ENCODE measurements around the gene HMCN2. TPM values are rescaled to one million over a fixed set of nuclear protein-coding genes. Genes with fewer than 3 reads are reported as not detected.

HMCN2 gene
- total RNA-seq, 2 experiments from 2014 or later, result not detected

DNA sequence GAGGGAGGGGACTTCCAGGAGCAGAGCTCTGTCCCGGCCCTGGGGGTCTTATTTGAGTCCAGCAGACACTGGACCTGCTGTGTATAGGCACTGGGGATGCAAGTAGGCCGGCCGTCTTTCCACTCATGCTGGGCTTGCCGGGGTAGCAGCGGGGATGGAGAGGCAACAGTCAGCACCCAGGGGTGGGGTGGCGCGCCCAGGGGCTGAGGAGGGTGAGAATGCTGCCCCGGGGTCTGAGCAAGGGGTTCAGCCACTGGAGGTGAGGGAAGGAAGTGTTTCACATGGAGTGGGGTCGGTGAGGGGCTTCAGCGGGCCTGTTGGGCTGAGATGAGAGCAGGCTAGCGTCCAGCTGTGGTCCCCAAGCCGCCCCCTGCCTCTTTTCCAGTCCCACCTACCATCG is 88.8 kb downstream of the HMCN2 start:
- no peak overlapping the region for H3K27ac ChIP-seq (ENCODE audit: low read depth, low read length, poor library complexity, severe bottlenecking)
- ChIA-PET POLR2A (interaction anchor here (1.3 kb wide), 2 partner anchors 9 to 12 kb away, joined by 3 to 4 read pairs; no protein-coding TSS in a partner anchor), CTCF (ENCODE audit: unreplicated experiment) (no interaction called here)
- no peaks in the 10 kb centered on the region for H4K20me1 ChIP-seq (ENCODE audit: insufficient read depth, low read length)
- H3K36me3 ChIP-seq (ENCODE audit: insufficient read depth, low read length), result no peaks in the 10 kb centered on the region
- no peak overlapping the region for H2AFZ ChIP-seq (ENCODE audit: low read length)
- DNase-seq (ENCODE audit: low spot score), result no peak
- TF ChIP-seq EZH2phosphoT487 (IDR thresholded peaks at IDR 0.05; ENCODE audit: borderline replicate concordance, low read depth, low read length), result no peak
- TF ChIP-seq, protein P1, sequence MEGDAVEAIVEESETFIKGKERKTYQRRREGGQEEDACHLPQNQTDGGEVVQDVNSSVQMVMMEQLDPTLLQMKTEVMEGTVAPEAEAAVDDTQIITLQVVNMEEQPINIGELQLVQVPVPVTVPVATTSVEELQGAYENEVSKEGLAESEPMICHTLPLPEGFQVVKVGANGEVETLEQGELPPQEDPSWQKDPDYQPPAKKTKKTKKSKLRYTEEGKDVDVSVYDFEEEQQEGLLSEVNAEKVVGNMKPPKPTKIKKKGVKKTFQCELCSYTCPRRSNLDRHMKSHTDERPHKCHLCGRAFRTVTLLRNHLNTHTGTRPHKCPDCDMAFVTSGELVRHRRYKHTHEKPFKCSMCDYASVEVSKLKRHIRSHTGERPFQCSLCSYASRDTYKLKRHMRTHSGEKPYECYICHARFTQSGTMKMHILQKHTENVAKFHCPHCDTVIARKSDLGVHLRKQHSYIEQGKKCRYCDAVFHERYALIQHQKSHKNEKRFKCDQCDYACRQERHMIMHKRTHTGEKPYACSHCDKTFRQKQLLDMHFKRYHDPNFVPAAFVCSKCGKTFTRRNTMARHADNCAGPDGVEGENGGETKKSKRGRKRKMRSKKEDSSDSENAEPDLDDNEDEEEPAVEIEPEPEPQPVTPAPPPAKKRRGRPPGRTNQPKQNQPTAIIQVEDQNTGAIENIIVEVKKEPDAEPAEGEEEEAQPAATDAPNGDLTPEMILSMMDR (conservative IDR thresholded peaks at IDR 0.05; ENCODE audit: low read length), result no peak
- BruUV-seq (replicated peaks), result no TSS peak
- H3K9me3 ChIP-seq (ENCODE audit: low read length), result no peaks in the 10 kb centered on the region
- no peak overlapping the region for H3K4me2 ChIP-seq (ENCODE audit: low read length)
- H3K79me2 ChIP-seq (ENCODE audit: insufficient read depth, low read depth, low read length), result no peaks in the 10 kb centered on the region
- H3K9me2 ChIP-seq (ENCODE audit: insufficient read depth, low read length), result no peaks in the 10 kb centered on the region
- H3K4me3 ChIP-seq (ENCODE audit: low read depth, low read length, poor library complexity, severe bottlenecking), result no peak overlapping the region
- intact Hi-C loops (cut with micrococcal nuclease; ENCODE audit: unreplicated experiment), result no loop called here
- no peaks in the 10 kb centered on the region for H3K4me1 ChIP-seq (ENCODE audit: insufficient read depth, low read length, poor library complexity, severe bottlenecking)

DNA sequence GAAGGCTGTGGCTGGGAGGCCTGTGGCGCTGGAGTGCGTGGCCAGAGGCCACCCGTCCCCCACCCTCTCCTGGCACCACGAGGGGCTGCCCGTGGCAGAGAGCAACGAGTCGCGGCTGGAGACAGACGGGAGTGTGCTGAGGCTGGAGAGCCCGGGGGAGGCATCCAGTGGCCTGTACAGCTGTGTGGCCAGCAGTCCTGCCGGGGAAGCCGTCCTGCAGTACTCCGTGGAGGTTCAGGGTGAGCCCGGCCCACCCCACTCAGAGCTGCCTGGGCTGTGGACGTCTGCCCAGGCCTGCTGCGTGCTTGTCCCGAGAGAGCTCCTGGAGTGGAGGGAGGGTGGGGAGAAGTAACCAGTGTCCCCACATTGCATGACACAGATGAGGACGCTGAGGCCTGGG is 89.2 kb downstream of the HMCN2 start:
- Histone ChIP-seq H3K27ac (ENCODE audit: low read depth, low read length, poor library complexity, severe bottlenecking) (no peak overlapping the region), H3K9me2 (ENCODE audit: insufficient read depth, low read length) (no peaks in the 10 kb centered on the region), H2AFZ (ENCODE audit: low read length) (no peak overlapping the region), H3K4me2 (ENCODE audit: low read length) (no peak overlapping the region), H4K20me1 (ENCODE audit: insufficient read depth, low read length) (no peaks in the 10 kb centered on the region), H3K4me3 (ENCODE audit: low read depth, low read length, poor library complexity, severe bottlenecking) (no peak overlapping the region), H3K36me3 (ENCODE audit: insufficient read depth, low read length) (no peaks in the 10 kb centered on the region), H3K9me3 (ENCODE audit: low read length) (no peaks in the 10 kb centered on the region), H3K4me1 (ENCODE audit: insufficient read depth, low read length, poor library complexity, severe bottlenecking) (no peaks in the 10 kb centered on the region), H3K79me2 (ENCODE audit: insufficient read depth, low read depth, low read length) (no peaks in the 10 kb centered on the region)
- intact Hi-C loops (cut with micrococcal nuclease; ENCODE audit: unreplicated experiment), result no loop called here
- ChIA-PET POLR2A (no interaction called here), CTCF (ENCODE audit: unreplicated experiment) (no interaction called here)
- BruUV-seq (replicated peaks), result no TSS peak
- no peak for TF ChIP-seq EZH2phosphoT487 (IDR thresholded peaks at IDR 0.05; ENCODE audit: borderline replicate concordance, low read depth, low read length)
- TF ChIP-seq, protein P1 (conservative IDR thresholded peaks at IDR 0.05; ENCODE audit: low read length), result no peak
- DNase-seq (ENCODE audit: low spot score), result no peak

DNA sequence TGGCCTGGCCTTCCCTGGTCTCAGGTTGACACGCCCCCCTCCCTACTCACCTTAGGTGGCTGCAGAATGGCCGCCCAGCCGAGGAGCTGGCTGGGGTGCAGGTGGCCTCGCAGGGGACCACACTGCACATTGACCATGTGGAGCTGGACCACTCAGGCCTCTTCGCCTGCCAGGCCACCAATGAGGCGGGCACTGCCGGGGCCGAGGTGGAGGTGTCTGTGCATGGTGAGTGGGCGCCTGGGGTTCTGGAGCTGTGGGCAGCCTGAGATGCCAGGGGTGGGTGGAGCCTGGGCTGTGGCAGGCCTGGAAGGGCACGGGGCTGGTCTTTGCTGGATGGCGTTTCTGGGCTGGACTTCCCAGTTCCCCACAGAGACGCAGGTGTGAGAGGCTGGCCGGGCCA is 90.5 kb downstream of the HMCN2 start:
- Histone ChIP-seq H3K27ac (ENCODE audit: low read depth, low read length, poor library complexity, severe bottlenecking) (no peak overlapping the region), H3K9me2 (ENCODE audit: insufficient read depth, low read length) (no peaks in the 10 kb centered on the region), H3K4me3 (ENCODE audit: low read depth, low read length, poor library complexity, severe bottlenecking) (no peak overlapping the region), H3K79me2 (ENCODE audit: insufficient read depth, low read depth, low read length) (no peaks in the 10 kb centered on the region), H3K4me2 (ENCODE audit: low read length) (no peak overlapping the region), H4K20me1 (ENCODE audit: insufficient read depth, low read length) (no peaks in the 10 kb centered on the region), H3K9me3 (ENCODE audit: low read length) (no peaks in the 10 kb centered on the region), H2AFZ (ENCODE audit: low read length) (no peak overlapping the region), H3K36me3 (ENCODE audit: insufficient read depth, low read length) (no peaks in the 10 kb centered on the region), H3K4me1 (ENCODE audit: insufficient read depth, low read length, poor library complexity, severe bottlenecking) (no peaks in the 10 kb centered on the region)
- no peak for DNase-seq (ENCODE audit: low spot score)
- TF ChIP-seq, protein P1 (conservative IDR thresholded peaks at IDR 0.05; ENCODE audit: low read length), result no peak
- TF ChIP-seq EZH2phosphoT487 (IDR thresholded peaks at IDR 0.05; ENCODE audit: borderline replicate concordance, low read depth, low read length), result no peak
- ChIA-PET POLR2A (no interaction called here), CTCF (ENCODE audit: unreplicated experiment) (no interaction called here)
- intact Hi-C loops (cut with micrococcal nuclease; ENCODE audit: unreplicated experiment), result no loop called here
- BruUV-seq (replicated peaks), result no TSS peak

Measured in OCI-LY7 (cell line).